PFSK-1 (cell line): ENCODE measurements around the gene TAGLN.

Experiments
- FOXP2 ChIP-seq: optimal IDR thresholded peaks from 2 replicates; pipeline ENCODE3; 2011; ENCODE audit warnings: borderline replicate concordance, control low read depth, inconsistent platforms; ENCODE audit not compliant: insufficient read depth; ENCODE audit errors: extremely low read length, extremely low read depth
- POLR2AphosphoS5 ChIP-seq: IDR thresholded peaks from 2 replicates; pipeline ENCODE4 v1.6.1; 2012; ENCODE audit warnings: low read depth, mild to moderate bottlenecking, control low read depth, low read length, moderate library complexity
- SIN3A ChIP-seq: IDR thresholded peaks from 2 replicates; pipeline ENCODE4 v1.6.1; 2012; ENCODE audit warnings: mild to moderate bottlenecking, low read length, moderate library complexity, borderline replicate concordance; ENCODE audit not compliant: insufficient read depth
- TAF1 ChIP-seq: IDR thresholded peaks from 2 replicates; pipeline ENCODE4 v1.6.1; 2012; ENCODE audit warnings: low read length, control low read depth, borderline replicate concordance; ENCODE audit not compliant: insufficient read depth
- TF ChIP-seq, protein P1 (sequence below), 2 experiments: IDR thresholded peaks; 2 replicates each; pipeline versions ENCODE4 v1.6.1 to v1.8.0; 2011 to 2012; ENCODE audit warnings: low read depth in 2 of 2, low read length in 2 of 2, control low read depth in 1 of 2, inconsistent platforms in 1 of 2, mild to moderate bottlenecking in 1 of 2, moderate library complexity in 1 of 2; ENCODE audit not compliant: insufficient read depth in 1 of 2

DNA sequence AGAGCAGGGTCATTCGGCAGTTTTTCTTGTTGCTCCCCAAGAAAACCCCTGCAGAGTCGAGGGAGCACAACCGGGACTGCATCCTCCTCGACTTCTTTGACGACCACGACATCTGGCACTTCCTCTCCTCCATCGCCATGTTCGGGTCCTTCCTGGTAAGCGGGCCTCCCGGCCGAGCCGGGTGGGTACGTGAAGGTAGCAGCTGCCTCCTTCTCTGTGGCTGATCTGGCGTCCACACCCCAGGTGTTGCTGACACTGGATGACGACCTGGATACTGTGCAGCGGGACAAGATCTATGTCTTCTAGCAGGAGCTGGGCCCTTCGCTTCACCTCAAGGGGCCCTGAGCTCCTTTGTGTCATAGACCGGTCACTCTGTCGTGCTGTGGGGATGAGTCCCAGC is 3.4 kb upstream of the TAGLN start:
- TF ChIP-seq POLR2AphosphoS5 (no peak), SIN3A (no peak), TAF1 (no peak), FOXP2 (no peak)
- TF ChIP-seq, protein P1, sequence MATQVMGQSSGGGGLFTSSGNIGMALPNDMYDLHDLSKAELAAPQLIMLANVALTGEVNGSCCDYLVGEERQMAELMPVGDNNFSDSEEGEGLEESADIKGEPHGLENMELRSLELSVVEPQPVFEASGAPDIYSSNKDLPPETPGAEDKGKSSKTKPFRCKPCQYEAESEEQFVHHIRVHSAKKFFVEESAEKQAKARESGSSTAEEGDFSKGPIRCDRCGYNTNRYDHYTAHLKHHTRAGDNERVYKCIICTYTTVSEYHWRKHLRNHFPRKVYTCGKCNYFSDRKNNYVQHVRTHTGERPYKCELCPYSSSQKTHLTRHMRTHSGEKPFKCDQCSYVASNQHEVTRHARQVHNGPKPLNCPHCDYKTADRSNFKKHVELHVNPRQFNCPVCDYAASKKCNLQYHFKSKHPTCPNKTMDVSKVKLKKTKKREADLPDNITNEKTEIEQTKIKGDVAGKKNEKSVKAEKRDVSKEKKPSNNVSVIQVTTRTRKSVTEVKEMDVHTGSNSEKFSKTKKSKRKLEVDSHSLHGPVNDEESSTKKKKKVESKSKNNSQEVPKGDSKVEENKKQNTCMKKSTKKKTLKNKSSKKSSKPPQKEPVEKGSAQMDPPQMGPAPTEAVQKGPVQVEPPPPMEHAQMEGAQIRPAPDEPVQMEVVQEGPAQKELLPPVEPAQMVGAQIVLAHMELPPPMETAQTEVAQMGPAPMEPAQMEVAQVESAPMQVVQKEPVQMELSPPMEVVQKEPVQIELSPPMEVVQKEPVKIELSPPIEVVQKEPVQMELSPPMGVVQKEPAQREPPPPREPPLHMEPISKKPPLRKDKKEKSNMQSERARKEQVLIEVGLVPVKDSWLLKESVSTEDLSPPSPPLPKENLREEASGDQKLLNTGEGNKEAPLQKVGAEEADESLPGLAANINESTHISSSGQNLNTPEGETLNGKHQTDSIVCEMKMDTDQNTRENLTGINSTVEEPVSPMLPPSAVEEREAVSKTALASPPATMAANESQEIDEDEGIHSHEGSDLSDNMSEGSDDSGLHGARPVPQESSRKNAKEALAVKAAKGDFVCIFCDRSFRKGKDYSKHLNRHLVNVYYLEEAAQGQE (IDR thresholded peaks at IDR 0.05; ENCODE audit: insufficient read depth in 1 of 2, low read depth in 2 of 2, low read length in 2 of 2): no peak
